MM.1S (cell line): Measurements from ENCODE around the gene CXCL6.

Experiments
- EZH2 ChIP-seq: fragments of 300-600 bp; sonication (generic); optimal IDR thresholded peaks from 2 replicates; pipeline ENCODE3; 2017; ENCODE audit warnings: low read depth, mild to moderate bottlenecking, antibody characterized with exemption, low read length, mixed read lengths
- EZH2phosphoT487 ChIP-seq: fragments of 300-600 bp; sonication (generic); IDR thresholded peaks from 2 replicates; pipeline ENCODE4 v1.6.1; 2018; ENCODE audit warnings: antibody characterized with exemption, low read length
- TF ChIP-seq, protein P1 (sequence below): fragments of 300-600 bp; sonication (generic); IDR thresholded peaks from 2 replicates; pipeline ENCODE4 v1.5.1; 2016; ENCODE audit warnings: antibody characterized with exemption, low read length, mixed read lengths

DNA sequence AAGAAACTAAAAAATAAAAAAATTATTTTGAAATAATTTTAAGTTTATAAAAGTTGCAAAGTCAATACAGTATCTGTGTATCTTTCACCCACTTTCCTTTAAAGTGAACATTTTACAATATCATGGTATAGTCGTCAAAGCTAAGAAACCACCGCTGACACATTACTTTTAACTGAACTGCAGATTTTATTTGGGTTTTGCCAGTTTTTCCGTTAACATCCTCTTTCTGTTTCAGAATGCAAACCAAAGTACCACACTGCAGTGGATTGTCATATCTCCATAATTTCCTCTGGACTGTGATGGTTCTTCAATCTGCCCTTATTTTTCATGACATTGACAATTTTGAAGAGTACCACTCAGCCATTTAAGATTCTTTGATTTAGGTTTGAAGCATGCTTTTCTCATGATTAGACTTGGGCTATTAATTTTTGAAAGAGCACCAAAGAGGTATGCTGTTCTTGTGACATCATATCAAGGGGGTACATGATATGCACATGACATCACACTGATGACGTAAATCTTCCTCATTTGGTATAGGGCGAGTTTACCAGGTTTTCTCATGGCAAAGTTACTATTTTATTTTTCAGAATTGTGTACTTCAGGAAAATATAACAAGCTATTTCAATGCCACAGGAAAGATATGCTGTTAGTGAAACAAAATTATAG lies 29.1 kb downstream of the CXCL6 start:
- TF ChIP-seq, protein P1, sequence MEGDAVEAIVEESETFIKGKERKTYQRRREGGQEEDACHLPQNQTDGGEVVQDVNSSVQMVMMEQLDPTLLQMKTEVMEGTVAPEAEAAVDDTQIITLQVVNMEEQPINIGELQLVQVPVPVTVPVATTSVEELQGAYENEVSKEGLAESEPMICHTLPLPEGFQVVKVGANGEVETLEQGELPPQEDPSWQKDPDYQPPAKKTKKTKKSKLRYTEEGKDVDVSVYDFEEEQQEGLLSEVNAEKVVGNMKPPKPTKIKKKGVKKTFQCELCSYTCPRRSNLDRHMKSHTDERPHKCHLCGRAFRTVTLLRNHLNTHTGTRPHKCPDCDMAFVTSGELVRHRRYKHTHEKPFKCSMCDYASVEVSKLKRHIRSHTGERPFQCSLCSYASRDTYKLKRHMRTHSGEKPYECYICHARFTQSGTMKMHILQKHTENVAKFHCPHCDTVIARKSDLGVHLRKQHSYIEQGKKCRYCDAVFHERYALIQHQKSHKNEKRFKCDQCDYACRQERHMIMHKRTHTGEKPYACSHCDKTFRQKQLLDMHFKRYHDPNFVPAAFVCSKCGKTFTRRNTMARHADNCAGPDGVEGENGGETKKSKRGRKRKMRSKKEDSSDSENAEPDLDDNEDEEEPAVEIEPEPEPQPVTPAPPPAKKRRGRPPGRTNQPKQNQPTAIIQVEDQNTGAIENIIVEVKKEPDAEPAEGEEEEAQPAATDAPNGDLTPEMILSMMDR, result no peak
- TF ChIP-seq EZH2, result no peak
- TF ChIP-seq EZH2phosphoT487, result no peak
